HG02852 (cell line): ENCODE data around the gene PLPP2.
"Not testable (repeated sequence)": the region's sequence is repeated elsewhere in the genome, so short reads cannot be mapped to it uniquely, and the experiment has no call there.

Experiments used
- ATAC-seq: cut with Tn5 transposase; IDR thresholded peaks from one replicate; pipeline ENCODE4 v1.9.1; 2021; ENCODE audit warnings: mild to moderate bottlenecking, moderate library complexity; ENCODE audit not compliant: unreplicated experiment

The PLPP2 gene

GRCh38 chr19:275958-276646 lies 15.1 kb downstream of the PLPP2 start:
- ATAC-seq = no peak

- ATAC-seq = no peak
These were observed 16.2 kb downstream of the PLPP2 start for GRCh38 chr19:275000-275399.

GRCh38 chr19:273393-273792 lies 17.8 kb downstream of the PLPP2 start:
- ATAC-seq = no peak

DNA sequence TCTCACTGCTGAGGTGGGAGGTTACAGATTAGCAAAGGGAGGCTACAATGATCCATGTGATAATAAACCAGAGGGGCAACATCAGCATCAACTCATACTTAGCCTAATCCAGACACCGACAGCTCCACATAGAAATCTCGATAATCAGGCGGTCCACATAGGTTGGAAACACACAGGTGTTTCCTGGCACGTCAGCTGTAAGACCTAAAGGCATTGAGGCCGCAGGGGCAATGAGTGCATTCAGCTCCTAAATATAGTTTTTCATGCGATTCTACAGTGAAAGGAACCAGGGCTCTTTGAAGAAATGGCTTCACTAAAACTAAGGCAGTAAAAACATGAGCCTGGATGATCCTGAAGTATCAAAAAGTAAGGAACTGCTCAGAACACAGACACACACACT lies 19.3 kb downstream of the PLPP2 start:
- ATAC-seq = no peak

DNA sequence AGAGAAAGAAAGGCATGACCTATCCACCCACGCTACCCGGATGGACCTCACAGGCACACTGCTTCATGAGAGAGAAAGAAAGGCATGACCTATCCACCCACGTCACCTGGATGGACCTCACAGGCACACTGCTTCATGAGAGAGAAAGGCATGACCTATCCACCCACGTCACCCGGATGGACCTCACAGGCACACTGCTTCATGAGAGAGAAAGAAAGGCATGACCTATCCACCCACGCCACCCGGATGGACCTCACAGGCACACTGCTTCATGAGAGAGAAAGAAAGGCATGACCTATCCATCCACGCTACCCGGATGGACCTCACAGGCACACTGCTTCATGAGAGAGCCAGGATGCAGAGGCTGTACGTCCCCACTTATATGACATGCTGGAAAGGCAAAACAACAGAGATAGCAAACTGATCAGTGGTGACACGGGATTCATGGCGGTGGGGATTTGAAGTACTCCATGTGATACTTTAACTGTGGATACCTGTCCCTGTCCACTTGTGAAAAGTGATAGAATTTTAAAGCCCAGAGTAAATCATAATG lies 20.4 kb downstream of the PLPP2 start:
- ATAC-seq = not testable (repeated sequence)

- ATAC-seq = no peak
These were observed 22.0 kb downstream of the PLPP2 start for GRCh38 chr19:269241-269640.

DNA sequence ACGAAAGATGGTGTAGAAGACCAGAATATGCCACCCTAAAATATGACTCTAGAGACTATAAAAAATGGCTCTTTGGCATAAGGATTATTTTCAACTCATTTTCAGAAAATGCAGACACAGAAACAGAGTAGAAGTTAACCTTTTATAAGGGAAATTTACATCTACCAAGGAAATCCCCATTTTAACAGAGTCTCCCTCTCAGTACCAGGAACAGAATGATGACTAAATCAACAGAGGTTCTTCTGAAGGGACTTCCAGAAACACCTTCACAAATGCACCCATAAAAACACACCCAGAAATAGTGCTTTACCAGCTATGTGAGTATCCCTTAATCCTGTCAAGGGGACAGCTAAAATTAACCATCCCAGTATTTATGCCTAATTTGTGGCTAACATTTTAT lies 29.1 kb downstream of the PLPP2 start:
- no peak for ATAC-seq

GRCh38 chr19:256804-257203 lies 34.4 kb downstream of the PLPP2 start:
- not testable (repeated sequence) for ATAC-seq

DNA sequence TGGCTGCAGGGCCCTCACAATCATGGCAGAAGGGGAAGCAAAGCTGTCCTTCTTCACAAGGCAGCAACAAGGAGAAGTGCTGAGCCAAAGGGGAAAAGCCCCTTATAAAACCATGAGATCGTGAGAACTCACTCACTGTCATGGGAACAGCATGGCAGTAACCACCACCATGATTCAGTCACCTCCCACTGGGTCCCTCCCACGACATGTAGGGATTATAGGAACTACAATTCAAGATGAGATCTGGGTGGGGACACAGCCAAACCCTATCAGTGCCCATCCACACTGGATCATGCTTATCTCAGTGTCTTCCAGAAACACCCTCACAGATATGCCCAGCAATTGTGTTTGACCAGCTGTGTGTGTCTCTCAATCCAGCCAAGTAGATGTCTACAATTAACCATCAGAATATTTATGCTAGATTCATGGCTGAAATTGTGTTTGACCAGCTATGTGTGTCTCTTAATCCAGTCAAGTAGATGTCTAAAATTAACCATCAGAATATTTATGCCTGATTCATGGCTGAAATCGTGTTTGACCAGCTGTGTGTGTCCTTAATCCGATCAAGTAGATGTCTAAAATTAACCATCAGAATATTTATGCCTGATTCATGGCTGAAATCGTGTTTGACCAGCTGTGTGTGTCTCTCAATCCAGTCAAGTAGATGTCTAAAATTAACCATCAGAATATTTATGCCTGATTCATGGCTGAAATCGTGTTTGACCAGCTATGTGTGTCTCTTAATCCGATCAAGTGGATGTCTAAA lies 38.6 kb downstream of the PLPP2 start:
- ATAC-seq = not testable (repeated sequence)

- ATAC-seq = no peak
These were observed 44.7 kb downstream of the PLPP2 start for GRCh38 chr19:246551-246950.

- ATAC-seq = not testable (repeated sequence)
These were observed 45.3 kb downstream of the PLPP2 start for GRCh38 chr19:245900-246299.

DNA sequence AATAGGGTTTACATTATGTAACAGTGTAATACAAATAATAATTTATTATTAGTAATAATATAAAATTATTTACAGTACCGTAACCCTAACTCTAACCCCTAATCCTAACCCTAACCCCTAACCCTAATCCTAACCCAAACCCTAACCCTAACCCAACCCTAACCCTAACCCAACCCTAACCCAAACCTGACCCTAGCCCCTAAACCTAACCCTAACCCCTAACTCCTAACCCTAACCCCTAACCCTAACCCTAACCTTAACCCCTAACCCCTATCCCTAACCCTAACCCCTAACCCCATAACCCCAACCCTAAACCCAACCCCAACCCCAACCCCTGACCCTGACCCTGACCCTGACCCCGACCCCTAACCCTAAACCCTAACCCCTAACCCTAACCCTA lies 45.7 kb downstream of the PLPP2 start:
- no peak for ATAC-seq
